OCI-LY7 (cell line): ENCODE measurements around the gene MOB3B. TPM values are rescaled to one million over a fixed set of nuclear protein-coding genes. Genes with fewer than 3 reads are reported as not detected.

Source experiments
- BruUV-seq: library from RNA; stranded (reverse); fragments of 400-500 nt; replicated peaks from 2 replicates; lab custom pipeline; 2021; lab: Mats Ljungman, UMichigan
- CTCF ChIA-PET: fragments of 300-600 bp; sonication (Branson Sonifier 250); formaldehyde crosslinking; loops from one replicate; lab custom pipeline; 2022; ENCODE audit warnings: antibody characterized with exemption; ENCODE audit not compliant: unreplicated experiment; lab: Charles Lee
- POLR2A ChIA-PET: fragments of 300-600 bp; sonication (Branson Sonifier 250); formaldehyde crosslinking; loops from one replicate; lab custom pipeline; 2022; ENCODE audit warnings: antibody characterized with exemption; lab: Charles Lee
- DNase-seq: peaks from one replicate; pipeline ENCODE4 v3.0.0-alpha.2; 2015; ENCODE audit warnings: low spot score
- H2AFZ ChIP-seq: fragments of 200-600 bp; sonication (generic), shearing (Covaris generic); 2 replicates; pipeline ENCODE4 v1.6.1; 2014; ENCODE audit warnings: mild to moderate bottlenecking, antibody characterized with exemption, low read length, moderate library complexity
- H3K27ac ChIP-seq: fragments of 200-600 bp; sonication (generic); 2 replicates; pipeline ENCODE4 v1.5.1; 2014; ENCODE audit warnings: mixed run types, low read depth, mild to moderate bottlenecking, moderate library complexity, low read length, inconsistent platforms; ENCODE audit not compliant: poor library complexity, severe bottlenecking
- H3K36me3 ChIP-seq: fragments of 200-600 bp; sonication (generic); 2 replicates; pipeline ENCODE4 v1.6.1; 2014; ENCODE audit warnings: mild to moderate bottlenecking, antibody characterized with exemption, low read length, moderate library complexity, mixed read lengths; ENCODE audit not compliant: insufficient read depth
- H3K4me1 ChIP-seq: fragments of 200-600 bp; sonication (generic); 2 replicates; pipeline ENCODE4 v1.5.1; 2014; ENCODE audit warnings: mild to moderate bottlenecking, low read length; ENCODE audit not compliant: insufficient read depth, poor library complexity, severe bottlenecking
- H3K4me2 ChIP-seq: fragments of 200-600 bp; sonication (generic); 2 replicates; pipeline ENCODE4 v1.6.1; 2014; ENCODE audit warnings: mild to moderate bottlenecking, low read length
- H3K4me3 ChIP-seq: fragments of 200-600 bp; sonication (generic); 2 replicates; pipeline ENCODE4 v1.5.1; 2014; ENCODE audit warnings: mild to moderate bottlenecking, low read depth, low read length; ENCODE audit not compliant: poor library complexity, severe bottlenecking
- H3K79me2 ChIP-seq: fragments of 200-600 bp; sonication (generic); 2 replicates; pipeline ENCODE4 v1.6.1; 2016; ENCODE audit warnings: low read depth, mild to moderate bottlenecking, low read length, moderate library complexity, mixed read lengths; ENCODE audit not compliant: insufficient read depth
- H3K9me2 ChIP-seq: fragments of 200-600 bp; sonication (generic); 2 replicates; pipeline ENCODE4 v1.6.1; 2016; ENCODE audit warnings: mild to moderate bottlenecking, low read length, mixed read lengths; ENCODE audit not compliant: insufficient read depth
- H3K9me3 ChIP-seq: fragments of 200-600 bp; sonication (generic); 2 replicates; pipeline ENCODE4 v1.6.1; 2014; ENCODE audit warnings: mild to moderate bottlenecking, mixed run types, low read length, mixed read lengths
- H4K20me1 ChIP-seq: fragments of 200-600 bp; sonication (generic); 2 replicates; pipeline ENCODE4 v1.6.1; 2014; ENCODE audit warnings: mild to moderate bottlenecking, antibody characterized with exemption, low read length, moderate library complexity, mixed read lengths; ENCODE audit not compliant: insufficient read depth
- EZH2phosphoT487 ChIP-seq: fragments of 200-600 bp; sonication (generic); IDR thresholded peaks from 2 replicates; pipeline ENCODE4 v1.6.1; 2018; ENCODE audit warnings: low read depth, borderline replicate concordance, mild to moderate bottlenecking, mixed run types, antibody characterized with exemption, low read length, moderate library complexity, mixed read lengths
- intact Hi-C: fragments of 100-400 bp; cut with micrococcal nuclease; formaldehyde crosslinking; loops from one replicate; pipeline ENCODE4 v1.10.0; 2022; ENCODE audit not compliant: unreplicated experiment
- total RNA-seq, 2 experiments: library from RNA; depleted of rRNA in 1 of 2; stranded (reverse); fragments of >200 nt in 1 of 2; shearing (Covaris generic) in 1 of 2; gene quantifications; 2 replicates each; pipeline ENCODE4 v1.2.3, GENCODE V29; 2014 to 2022
- TF ChIP-seq, protein P1 (sequence below): fragments of 200-600 bp; sonication (generic); conservative IDR thresholded peaks from 2 replicates; pipeline ENCODE4 v1.5.1; 2014; ENCODE audit warnings: mild to moderate bottlenecking, antibody characterized with exemption, low read length, moderate library complexity, mixed read lengths

Gene MOB3B
- total RNA-seq, 2 experiments from 2014 or later, result 0.04 TPM; not detected in 1

DNA sequence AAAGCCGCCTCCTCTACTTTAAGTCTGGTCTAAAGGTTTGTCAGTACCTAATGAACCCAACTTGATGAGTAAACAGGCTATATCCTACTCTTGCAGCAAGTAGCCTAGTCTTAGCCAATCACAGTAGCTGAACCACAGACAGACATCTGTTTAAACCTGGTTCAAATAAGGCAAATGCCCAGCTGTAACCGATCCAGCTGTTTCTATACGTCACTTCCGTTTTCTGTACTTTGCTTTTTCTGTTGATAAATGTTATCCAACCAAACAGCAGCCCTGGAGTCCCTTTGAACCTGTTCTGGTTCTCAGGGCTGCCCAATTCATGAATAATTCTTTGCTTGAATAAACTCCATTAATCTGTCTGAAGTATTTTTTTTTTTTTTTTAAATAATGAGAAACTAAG lies 155.8 kb downstream of the MOB3B start:
- intact Hi-C loops, result no loop called here

DNA sequence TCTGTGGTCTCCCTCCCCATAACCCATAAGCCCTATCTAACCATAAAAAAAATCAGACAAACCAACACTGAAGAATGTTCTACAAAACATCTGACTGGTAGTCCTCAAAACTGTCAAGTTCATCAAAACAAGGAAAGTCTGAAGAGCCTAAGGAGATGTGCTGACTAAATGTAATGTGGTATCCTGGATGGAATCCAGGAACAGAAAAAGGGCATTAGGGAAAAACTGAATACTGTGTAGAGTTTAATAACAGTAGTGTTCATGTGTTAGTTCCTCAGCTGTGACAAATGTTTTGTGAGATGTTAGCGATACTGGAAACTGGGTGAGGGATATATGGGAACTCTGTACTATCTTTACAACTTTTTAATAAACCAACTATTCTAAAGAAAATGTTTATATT lies 157.0 kb downstream of the MOB3B start:
- H3K4me2 ChIP-seq, result no peak overlapping the region
- H2AFZ ChIP-seq, result no peak overlapping the region
- TF ChIP-seq, protein P1, sequence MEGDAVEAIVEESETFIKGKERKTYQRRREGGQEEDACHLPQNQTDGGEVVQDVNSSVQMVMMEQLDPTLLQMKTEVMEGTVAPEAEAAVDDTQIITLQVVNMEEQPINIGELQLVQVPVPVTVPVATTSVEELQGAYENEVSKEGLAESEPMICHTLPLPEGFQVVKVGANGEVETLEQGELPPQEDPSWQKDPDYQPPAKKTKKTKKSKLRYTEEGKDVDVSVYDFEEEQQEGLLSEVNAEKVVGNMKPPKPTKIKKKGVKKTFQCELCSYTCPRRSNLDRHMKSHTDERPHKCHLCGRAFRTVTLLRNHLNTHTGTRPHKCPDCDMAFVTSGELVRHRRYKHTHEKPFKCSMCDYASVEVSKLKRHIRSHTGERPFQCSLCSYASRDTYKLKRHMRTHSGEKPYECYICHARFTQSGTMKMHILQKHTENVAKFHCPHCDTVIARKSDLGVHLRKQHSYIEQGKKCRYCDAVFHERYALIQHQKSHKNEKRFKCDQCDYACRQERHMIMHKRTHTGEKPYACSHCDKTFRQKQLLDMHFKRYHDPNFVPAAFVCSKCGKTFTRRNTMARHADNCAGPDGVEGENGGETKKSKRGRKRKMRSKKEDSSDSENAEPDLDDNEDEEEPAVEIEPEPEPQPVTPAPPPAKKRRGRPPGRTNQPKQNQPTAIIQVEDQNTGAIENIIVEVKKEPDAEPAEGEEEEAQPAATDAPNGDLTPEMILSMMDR, result no peak
- TF ChIP-seq EZH2phosphoT487, result no peak
- BruUV-seq, result no TSS peak
- no peaks in the 10 kb centered on the region for H3K9me3 ChIP-seq
- no peaks in the 10 kb centered on the region for H4K20me1 ChIP-seq
- no peak overlapping the region for H3K4me3 ChIP-seq
- H3K36me3 ChIP-seq, result no peaks in the 10 kb centered on the region
- H3K79me2 ChIP-seq, result no peaks in the 10 kb centered on the region
- H3K4me1 ChIP-seq, result peaks cover 32% of the 10 kb centered on the region
- ChIA-PET POLR2A (interaction anchor here (0.5 to 0.6 kb wide), 2 partner anchors 15 to 1197 kb away, joined by 3 read pairs; no protein-coding TSS in a partner anchor), CTCF (no interaction called here)
- DNase-seq, result no peak
- intact Hi-C loops, result no loop called here
- no peak overlapping the region for H3K27ac ChIP-seq
- H3K9me2 ChIP-seq, result no peaks in the 10 kb centered on the region

More for the DNA sequence above, 155.8 kb downstream of the MOB3B start:
- no peaks in the 10 kb centered on the region for H3K79me2 ChIP-seq
- no peaks in the 10 kb centered on the region for H3K36me3 ChIP-seq
- ChIA-PET CTCF (no interaction called here), POLR2A (interaction anchor here (0.9 to 1.3 kb wide), 2 partner anchors 10 to 14 kb away, joined by 3 read pairs; no protein-coding TSS in a partner anchor)
- H3K4me3 ChIP-seq, result no peak overlapping the region
- no peak overlapping the region for H3K4me2 ChIP-seq
- no peak overlapping the region for H2AFZ ChIP-seq
- no peaks in the 10 kb centered on the region for H3K9me3 ChIP-seq
- TF ChIP-seq, protein P1, result no peak
- TF ChIP-seq EZH2phosphoT487, result no peak
- BruUV-seq, result no TSS peak
- H4K20me1 ChIP-seq, result no peaks in the 10 kb centered on the region
- peak; percentile 42 for DNase-seq
- no peak overlapping the region for H3K27ac ChIP-seq
- H3K4me1 ChIP-seq, result peaks cover 40% of the 10 kb centered on the region
- no peaks in the 10 kb centered on the region for H3K9me2 ChIP-seq

DNA sequence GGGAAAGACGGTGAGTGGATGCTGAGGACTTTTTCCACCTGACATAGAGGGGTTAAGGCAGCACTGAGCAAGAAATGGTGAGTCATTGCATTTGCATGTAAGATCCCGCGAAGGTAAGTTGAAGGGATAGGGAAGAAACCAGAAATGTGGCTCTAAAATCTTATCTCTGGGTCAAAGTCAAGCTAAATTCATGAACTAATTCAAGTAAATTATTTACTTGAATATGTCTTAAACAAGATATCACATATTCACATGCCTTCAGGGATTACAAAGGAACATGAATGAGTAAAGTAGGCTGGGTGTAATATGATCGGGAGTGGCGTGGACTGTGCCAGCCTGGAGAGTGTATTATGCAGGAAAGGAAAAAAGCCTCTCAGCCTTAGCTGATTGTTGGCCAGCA lies 158.2 kb downstream of the MOB3B start:
- BruUV-seq, result no TSS peak
- Histone ChIP-seq H3K9me3 (no peaks in the 10 kb centered on the region), H3K4me1 (peaks cover 32% of the 10 kb centered on the region), H4K20me1 (no peaks in the 10 kb centered on the region), H3K9me2 (no peaks in the 10 kb centered on the region), H3K27ac (no peak overlapping the region), H3K4me3 (no peak overlapping the region), H3K4me2 (no peak overlapping the region), H3K79me2 (no peaks in the 10 kb centered on the region), H3K36me3 (no peaks in the 10 kb centered on the region), H2AFZ (no peak overlapping the region)
- POLR2A ChIA-PET, result no interaction called here
- intact Hi-C loops, result no loop called here
- TF ChIP-seq, protein P1, result no peak
- TF ChIP-seq EZH2phosphoT487, result no peak
- CTCF ChIA-PET, result no interaction called here
- no peak for DNase-seq
